Mucosa of descending colon (tissue), 3 donors: Measurements from ENCODE around the gene CHGA. TPM values are rescaled to one million over a fixed set of nuclear protein-coding genes. Genes with fewer than 3 reads are reported as not detected.

Experiments
- ATAC-seq: fragments of 200-7000 bp; cut with Tn5 transposase; one replicate; pipeline ENCODE4 v1.9.1; 2020; ENCODE audit warnings: mild to moderate bottlenecking, moderate library complexity
- DNase-seq, 3 donors: peaks; one replicate each; pipeline ENCODE4 v3.0.0-alpha.2; 2020
- H3K36me3 ChIP-seq: fragments of 200-600 bp; one replicate; pipeline ENCODE4 v1.8.0; 2021; ENCODE audit warnings: low read depth, mild to moderate bottlenecking
- H3K4me1 ChIP-seq: fragments of 200-600 bp; one replicate; pipeline ENCODE4 v1.8.0; 2021; ENCODE audit warnings: low read depth, mild to moderate bottlenecking
- H3K4me3 ChIP-seq: fragments of 200-600 bp; one replicate; pipeline ENCODE4 v1.8.0; 2021; ENCODE audit warnings: mild to moderate bottlenecking
- H3K9me3 ChIP-seq: fragments of 200-600 bp; one replicate; pipeline ENCODE4 v1.8.0; 2021; ENCODE audit warnings: mild to moderate bottlenecking
- intact Hi-C, 2 donors: fragments of 100-400 bp; cut with DNase I in 1 of 2; cut with micrococcal nuclease in 1 of 2; formaldehyde crosslinking; loops; one replicate each; pipeline versions ENCODE4 v1.11.0 to v1.11.1; 2022; cut with DNase I, micrococcal nuclease
- total RNA-seq, 3 donors: library from RNA; stranded (reverse); fragmentation: NEBNext Ultra II Directional in 2 of 3; extraction: Animal tissue kit (Norgen Biotek cat#: 25700) in 2 of 3; gene quantifications; one replicate each; pipeline versions ENCODE4 v1.2.1 to v1.2.4, GENCODE V29; 2021 to 2023
- TF ChIP-seq, protein P1 (sequence below): fragments of 200-600 bp; IDR thresholded peaks from one replicate; pipeline ENCODE4 v1.8.0; 2022; ENCODE audit warnings: antibody characterized with exemption, mild to moderate bottlenecking
- donor health status: DM: no; HTN: no; CAD: no; lungs with moderate emphysema.
- donor health status: DM: no; HTN: no; CAD: no.
- donor health status: DM: no; HTN: yes; CAD: no.

The CHGA gene
- total RNA-seq, 3 donors from 2014 or later, result 39.1 to 236 (median 187) TPM

DNA sequence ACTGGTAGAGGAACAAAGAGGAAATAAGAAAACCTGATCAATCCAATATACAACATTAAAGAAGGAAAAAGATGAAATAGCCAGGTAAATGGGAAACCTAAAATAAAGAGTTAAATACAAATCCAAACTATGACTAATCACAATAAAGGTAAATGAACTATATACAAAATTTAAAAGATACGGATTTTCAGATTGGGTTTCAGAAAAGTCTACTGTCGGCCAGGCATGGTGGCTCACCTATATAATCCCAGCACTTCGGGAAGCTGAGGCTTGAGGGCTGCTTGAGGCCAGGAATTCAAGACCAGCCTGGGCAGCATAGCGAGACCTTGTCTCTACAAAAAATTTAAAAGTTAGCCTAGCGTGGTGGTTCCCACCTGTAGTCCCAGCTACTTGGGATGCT is 39.9 kb upstream of the CHGA start:
- H3K4me3 ChIP-seq, result no peak overlapping the region
- ATAC-seq (no peak), DNase-seq (no peak)
- TF ChIP-seq, protein P1, sequence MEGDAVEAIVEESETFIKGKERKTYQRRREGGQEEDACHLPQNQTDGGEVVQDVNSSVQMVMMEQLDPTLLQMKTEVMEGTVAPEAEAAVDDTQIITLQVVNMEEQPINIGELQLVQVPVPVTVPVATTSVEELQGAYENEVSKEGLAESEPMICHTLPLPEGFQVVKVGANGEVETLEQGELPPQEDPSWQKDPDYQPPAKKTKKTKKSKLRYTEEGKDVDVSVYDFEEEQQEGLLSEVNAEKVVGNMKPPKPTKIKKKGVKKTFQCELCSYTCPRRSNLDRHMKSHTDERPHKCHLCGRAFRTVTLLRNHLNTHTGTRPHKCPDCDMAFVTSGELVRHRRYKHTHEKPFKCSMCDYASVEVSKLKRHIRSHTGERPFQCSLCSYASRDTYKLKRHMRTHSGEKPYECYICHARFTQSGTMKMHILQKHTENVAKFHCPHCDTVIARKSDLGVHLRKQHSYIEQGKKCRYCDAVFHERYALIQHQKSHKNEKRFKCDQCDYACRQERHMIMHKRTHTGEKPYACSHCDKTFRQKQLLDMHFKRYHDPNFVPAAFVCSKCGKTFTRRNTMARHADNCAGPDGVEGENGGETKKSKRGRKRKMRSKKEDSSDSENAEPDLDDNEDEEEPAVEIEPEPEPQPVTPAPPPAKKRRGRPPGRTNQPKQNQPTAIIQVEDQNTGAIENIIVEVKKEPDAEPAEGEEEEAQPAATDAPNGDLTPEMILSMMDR, result no peak
- H3K4me1 ChIP-seq, result no peaks in the 10 kb centered on the region
- H3K36me3 ChIP-seq, result no peaks in the 10 kb centered on the region
- no peaks in the 10 kb centered on the region for H3K9me3 ChIP-seq
- intact Hi-C loops, result no loop called here

DNA sequence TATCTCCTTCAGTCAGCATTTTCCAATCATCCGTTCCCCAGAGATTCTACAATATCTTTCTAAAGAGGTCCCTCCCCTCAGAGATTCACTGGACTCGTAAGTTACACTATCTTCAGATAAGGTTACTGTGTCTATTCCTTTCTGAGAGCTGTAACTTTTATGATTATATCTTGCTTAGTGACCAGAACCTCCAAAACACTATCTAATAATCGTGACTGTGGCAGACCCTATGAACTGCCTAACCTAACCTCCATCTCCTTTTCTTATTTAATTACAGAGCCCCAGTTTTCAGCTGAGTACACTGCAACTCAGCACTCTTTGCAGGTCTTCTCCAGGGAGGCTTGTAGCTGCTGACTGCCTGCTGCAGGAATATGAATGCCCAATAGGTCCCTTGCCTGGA is 38.5 kb upstream of the CHGA start:
- no peak for DNase-seq
- no peaks in the 10 kb centered on the region for H3K4me1 ChIP-seq
- intact Hi-C loops, result no loop called here
- TF ChIP-seq, protein P1, result no peak
- H3K4me3 ChIP-seq, result no peak overlapping the region
- ATAC-seq, result no peak
- H3K9me3 ChIP-seq, result no peaks in the 10 kb centered on the region
- no peaks in the 10 kb centered on the region for H3K36me3 ChIP-seq

DNA sequence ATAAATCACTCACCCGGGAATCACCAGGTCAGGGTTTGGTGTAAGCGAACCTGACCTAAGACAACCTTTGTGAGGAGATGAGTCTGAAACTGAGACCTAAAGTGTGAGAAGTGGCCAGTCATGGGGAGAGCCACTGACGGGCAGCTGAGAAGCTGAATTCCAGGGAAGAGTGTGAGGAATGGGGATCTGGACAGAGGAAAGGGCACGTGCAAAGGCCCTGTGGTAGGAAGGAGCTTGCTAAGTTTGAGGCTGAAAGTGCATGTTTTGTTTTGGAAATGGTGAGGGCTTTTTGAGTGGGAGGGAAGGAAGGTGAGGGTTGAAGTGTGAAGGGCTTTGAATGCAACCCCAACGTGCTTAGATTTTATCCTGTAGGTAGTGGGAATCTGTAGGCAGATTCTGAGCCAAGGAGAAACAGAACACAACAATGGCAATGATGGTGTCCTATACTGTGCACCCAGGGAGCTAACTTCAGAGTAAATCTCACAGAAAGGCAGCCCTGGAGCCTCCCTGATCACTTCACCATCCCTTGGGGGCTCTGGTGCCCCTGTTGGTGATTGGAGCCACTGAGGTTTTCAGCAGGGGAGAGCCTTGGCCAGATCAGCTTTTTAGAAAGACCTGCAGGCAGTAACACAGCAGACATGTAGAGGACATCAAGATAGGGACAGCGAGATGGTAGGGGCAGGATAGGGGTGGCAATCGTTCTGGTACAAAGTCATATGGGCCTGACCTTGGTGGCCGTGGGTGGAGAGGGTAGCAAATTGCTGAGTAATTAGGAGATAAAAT is 37.5 kb upstream of the CHGA start:
- H3K4me3 ChIP-seq, result no peak overlapping the region
- intact Hi-C loops, result no loop called here
- TF ChIP-seq, protein P1, result no peak
- no peak for DNase-seq
- H3K36me3 ChIP-seq, result no peaks in the 10 kb centered on the region
- ATAC-seq, result no peak
- H3K4me1 ChIP-seq, result no peaks in the 10 kb centered on the region
- H3K9me3 ChIP-seq, result no peaks in the 10 kb centered on the region

DNA sequence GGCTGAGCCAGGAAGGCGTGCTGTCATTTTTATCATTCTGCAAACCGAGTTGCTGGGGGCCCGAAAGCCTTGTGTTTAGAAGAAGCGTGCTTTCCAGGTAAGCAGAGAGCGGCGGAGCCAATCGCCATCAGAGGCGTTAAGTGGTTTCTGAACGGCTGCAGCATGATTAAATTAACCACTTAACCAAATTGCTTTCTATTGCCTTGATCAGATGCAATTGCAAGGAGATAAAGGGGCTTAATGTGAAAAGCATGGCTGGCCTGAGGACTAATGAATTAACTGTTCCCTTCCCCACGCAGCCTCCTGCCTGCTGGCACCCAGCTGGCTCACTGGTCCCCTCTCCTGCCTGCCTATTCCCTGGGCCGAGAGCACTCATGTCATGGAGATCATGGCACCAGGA is 36.6 kb upstream of the CHGA start:
- DNase-seq (no peak), ATAC-seq (no peak)
- Histone ChIP-seq H3K36me3 (no peaks in the 10 kb centered on the region), H3K9me3 (no peaks in the 10 kb centered on the region), H3K4me3 (no peak overlapping the region), H3K4me1 (no peaks in the 10 kb centered on the region)
- TF ChIP-seq, protein P1, result no peak
- intact Hi-C loops, result no loop called here

DNA sequence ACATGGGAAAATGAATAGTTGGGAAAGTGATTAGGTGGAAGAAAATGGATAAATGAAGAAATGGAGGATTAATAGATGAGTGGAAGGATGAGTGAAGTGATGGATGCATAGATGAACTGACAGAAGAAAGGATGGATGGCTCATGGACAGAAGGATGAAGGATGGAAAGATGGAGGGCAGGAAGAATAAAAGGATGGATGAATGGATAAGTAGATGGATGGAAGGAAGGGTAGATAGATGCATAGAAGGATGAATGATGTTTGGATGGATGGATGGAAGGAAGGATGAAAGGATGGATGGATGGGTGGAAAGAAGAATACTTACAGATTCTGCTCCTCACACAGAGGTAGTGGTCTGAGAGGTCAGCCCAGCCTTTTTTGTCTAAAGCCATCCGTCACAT is 35.8 kb upstream of the CHGA start:
- no peak for DNase-seq

More for the DNA sequence above, 35.8 kb upstream of the CHGA start:
- TF ChIP-seq, protein P1, result no peak
- no peak overlapping the region for H3K4me3 ChIP-seq
- intact Hi-C loops, result no loop called here
- no peaks in the 10 kb centered on the region for H3K4me1 ChIP-seq
- ATAC-seq, result no peak
- H3K36me3 ChIP-seq, result no peaks in the 10 kb centered on the region
- no peaks in the 10 kb centered on the region for H3K9me3 ChIP-seq
